Gastroesophageal sphincter (tissue), 4 donors: ENCODE data around the gene GTF2IRD1. TPM values are rescaled to one million over a fixed set of nuclear protein-coding genes. Genes with fewer than 3 reads are reported as not detected.
"Not testable (repeated sequence)": the region's sequence is repeated elsewhere in the genome, so short reads cannot be mapped to it uniquely, and the experiment has no call there.

Experiments
- ATAC-seq: fragments of 150-250 bp; one replicate; pipeline ENCODE4 v1.9.1; 2016; ENCODE audit warnings: mild to moderate bottlenecking, moderate library complexity
- H3K27ac ChIP-seq, 4 donors: fragments of 200-600 bp; sonication (generic) in 3 of 4; 1 replicate in 3 of 4; 2 replicates in 1 of 4; pipeline ENCODE4 v1.5.1; 2016 to 2019
- H3K27me3 ChIP-seq: fragments of 200-600 bp; sonication (generic); one replicate; pipeline ENCODE4 v1.5.1; 2019
- H3K36me3 ChIP-seq, 2 donors: fragments of 200-600 bp; sonication (generic); one replicate each; pipeline ENCODE4 v1.5.1; 2019; ENCODE audit warnings: control low read depth in 1 of 2
- H3K4me1 ChIP-seq, 3 donors: fragments of 200-600 bp; sonication (generic); 1 replicate in 2 of 3; 2 replicates in 1 of 3; pipeline ENCODE4 v1.5.1; 2016 to 2019; ENCODE audit warnings: control low read depth in 2 of 3
- H3K4me3 ChIP-seq, 2 donors: fragments of 200-600 bp; sonication (generic); one replicate each; pipeline ENCODE4 v1.5.1; 2019; ENCODE audit warnings: mild to moderate bottlenecking in 1 of 2, moderate library complexity in 1 of 2
- H3K9me3 ChIP-seq, 3 donors: fragments of 200-600 bp; sonication (generic); one replicate each; pipeline ENCODE4 v1.5.1; 2017 to 2019; ENCODE audit warnings: control low read depth in 2 of 3
- CTCF ChIP-seq, 4 experiments: fragments of 200-600 bp in 2 of 4; fragments of 450-650 bp in 2 of 4; sonication (generic) in 1 of 4; IDR thresholded peaks; one replicate each; pipeline ENCODE4 v1.5.1; 2017 to 2019; ENCODE audit warnings: antibody characterized with exemption in 4 of 4, mild to moderate bottlenecking in 2 of 4, moderate library complexity in 2 of 4
- EP300 ChIP-seq: sonication (generic); formaldehyde crosslinking; IDR thresholded peaks from one replicate; pipeline ENCODE4 v1.6.1; 2017; ENCODE audit warnings: antibody characterized with exemption, mild to moderate bottlenecking
- POLR2A ChIP-seq, 2 donors: fragments of 450-650 bp; IDR thresholded peaks; one replicate each; pipeline ENCODE4 v1.6.1; 2017; ENCODE audit warnings: antibody characterized with exemption in 2 of 2, mild to moderate bottlenecking in 2 of 2, moderate library complexity in 1 of 2
- POLR2AphosphoS5 ChIP-seq: sonication (generic); formaldehyde crosslinking; IDR thresholded peaks from one replicate; pipeline ENCODE4 v1.6.1; 2017; ENCODE audit warnings: antibody characterized with exemption
- WGBS, 2 donors: methylation state at CpG; one replicate each; pipeline ENCODE4 v1.1.5; 2018; ENCODE audit warnings: low coverage in 1 of 2; 5-methylcytosine and 5-hydroxymethylcytosine counted together
- total RNA-seq, 4 donors: library from RNA; depleted of rRNA; stranded (reverse); fragments of >200 nt; gene quantifications; one replicate each; pipeline ENCODE4 v1.1.0, GENCODE V29; 2016

Gene GTF2IRD1
- total RNA-seq, 4 donors from 2014 or later: 21.5 to 49.0 (median 28.2) TPM

GRCh38 chr7:74429153-74429747 is 24.5 kb upstream of the GTF2IRD1 start:
- 44 to 52% methylated on average over 5 to 6 of the region's 17 CpGs for WGBS, 2 donors

GRCh38 chr7:74430409-74430808 is 23.3 kb upstream of the GTF2IRD1 start:
- not testable (repeated sequence) for ATAC-seq, H3K27me3 ChIP-seq, H3K36me3 ChIP-seq, H3K4me1 ChIP-seq, H3K9me3 ChIP-seq, H3K27ac ChIP-seq, H3K4me3 ChIP-seq
- 68% methylated on average over 3 of the region's 9 CpGs; no CpG with 5 or more reads in 1 of the 2 donors for WGBS, 2 donors

More at GRCh38 chr7:74429153-74429747, 24.5 kb upstream of the GTF2IRD1 start:
- H3K9me3 ChIP-seq: no peaks in the 10 kb centered on the region
- ATAC-seq: peak; percentile 41
- H3K4me1 ChIP-seq: no peaks in the 10 kb centered on the region
- no peaks in the 10 kb centered on the region for H3K36me3 ChIP-seq
- TF ChIP-seq POLR2A (IDR thresholded peaks at IDR 0.05) (no peak), POLR2AphosphoS5 (peak; percentile 51)
- no peak overlapping the region for H3K4me3 ChIP-seq
- no peaks in the 10 kb centered on the region for H3K27me3 ChIP-seq
- H3K27ac ChIP-seq: no peak overlapping the region

- ATAC-seq: no peak
- H3K9me3 ChIP-seq: no peaks in the 10 kb centered on the region
- no peak overlapping the region for H3K27ac ChIP-seq
- no peak overlapping the region for H3K4me3 ChIP-seq
- 20 to 72% methylated on average over 1 to 8 of the region's 12 CpGs for WGBS, 2 donors
- H3K27me3 ChIP-seq: no peaks in the 10 kb centered on the region
- TF ChIP-seq POLR2AphosphoS5 (no peak), EP300 (no peak), CTCF (IDR thresholded peaks at IDR 0.05) (no peak), POLR2A (IDR thresholded peaks at IDR 0.05) (no peak)
- no peaks in the 10 kb centered on the region for H3K4me1 ChIP-seq
- no peaks in the 10 kb centered on the region for H3K36me3 ChIP-seq
These were observed 22.7 kb upstream of the GTF2IRD1 start for GRCh38 chr7:74430961-74431466.

- H3K9me3 ChIP-seq: peaks cover 0 to 13% (median 0%) of the 10 kb centered on the region in 3 donors
- not testable (repeated sequence) for ATAC-seq, H3K27me3 ChIP-seq, H3K27ac ChIP-seq, H3K36me3 ChIP-seq, H3K4me3 ChIP-seq, H3K4me1 ChIP-seq
- WGBS, 2 donors: 90% methylated on average over 1 of the region's 1 CpG; no CpG with 5 or more reads in 1 of the 2 donors
These were observed 16.5 kb upstream of the GTF2IRD1 start for GRCh38 chr7:74437291-74437571.

- no peaks in the 10 kb centered on the region for H3K36me3 ChIP-seq
- no peaks in the 10 kb centered on the region for H3K27me3 ChIP-seq
- ATAC-seq: no peak
- no peak for TF ChIP-seq EP300
- no peak for TF ChIP-seq POLR2A (IDR thresholded peaks at IDR 0.05)
- no peak for TF ChIP-seq POLR2AphosphoS5
- TF ChIP-seq CTCF (IDR thresholded peaks at IDR 0.05): no peak
- H3K4me3 ChIP-seq: no peak overlapping the region
- peaks cover 0 to 13% (median 0%) of the 10 kb centered on the region in 3 donors for H3K9me3 ChIP-seq
- H3K27ac ChIP-seq: no peak overlapping the region
- no peaks in the 10 kb centered on the region for H3K4me1 ChIP-seq
- 88 to 97% methylated on average over 2 of the region's 2 CpGs for WGBS, 2 donors
These were observed 15.4 kb upstream of the GTF2IRD1 start for GRCh38 chr7:74438327-74438726.

GRCh38 chr7:74439541-74439940 is 14.2 kb upstream of the GTF2IRD1 start:
- Histone ChIP-seq H3K4me1 (no peaks in the 10 kb centered on the region), H3K27me3 (no peaks in the 10 kb centered on the region), H3K9me3 (peaks cover 0 to 13% (median 0%) of the 10 kb centered on the region in 3 donors), H3K36me3 (no peaks in the 10 kb centered on the region), H3K4me3 (no peak overlapping the region), H3K27ac (no peak overlapping the region)
- no peak for TF ChIP-seq CTCF (IDR thresholded peaks at IDR 0.05)
- no peak for TF ChIP-seq POLR2AphosphoS5
- no peak for ATAC-seq
- WGBS, 2 donors: 89 to 100% methylated on average over 1 to 3 of the region's 4 CpGs

GRCh38 chr7:74440143-74440542 is 13.6 kb upstream of the GTF2IRD1 start:
- peaks cover 0 to 13% (median 0%) of the 10 kb centered on the region in 3 donors for H3K9me3 ChIP-seq
- ATAC-seq, H3K4me1 ChIP-seq, H3K4me3 ChIP-seq, H3K36me3 ChIP-seq, H3K27ac ChIP-seq, H3K27me3 ChIP-seq: not testable (repeated sequence)
- 95% methylated on average over 3 of the region's 3 CpGs; no CpG with 5 or more reads in 1 of the 2 donors for WGBS, 2 donors
